ENCODE data around the gene TTLL1.
"Not testable (repeated sequence)": the region's sequence is repeated elsewhere in the genome, so short reads cannot be mapped to it uniquely, and the experiment has no call there.

Gene TTLL1

GRCh38 chr22:43109921-43110443, 20.8 kb upstream of the TTLL1 start:
- no peak for DNase-seq

GRCh38 chr22:43109511-43109910, 20.3 kb upstream of the TTLL1 start:
- DNase-seq: no peak

- no peak for DNase-seq
These were observed 17.1 kb upstream of the TTLL1 start for GRCh38 chr22:43106302-43106701.

GRCh38 chr22:43104950-43105349, 15.8 kb upstream of the TTLL1 start:
- DNase-seq: not testable (repeated sequence)

- DNase-seq: peak; percentile 88
These were observed 14.9 kb upstream of the TTLL1 start for GRCh38 chr22:43104056-43104625.

GRCh38 chr22:43101306-43101705, 12.1 kb upstream of the TTLL1 start:
- no peak for DNase-seq

- no peak for DNase-seq
These were observed 11.0 kb upstream of the TTLL1 start for GRCh38 chr22:43100225-43100624.

GRCh38 chr22:43099095-43099494, 9.9 kb upstream of the TTLL1 start:
- DNase-seq: no peak

- DNase-seq: no peak
These were observed 9.2 kb upstream of the TTLL1 start for GRCh38 chr22:43098356-43098755.

- DNase-seq: no peak
These were observed 7.2 kb upstream of the TTLL1 start for GRCh38 chr22:43096420-43096819.

- no peak for DNase-seq
These were observed 5.4 kb upstream of the TTLL1 start for GRCh38 chr22:43094551-43094950.

- DNase-seq: peak; percentile 59
These were observed 4.9 kb upstream of the TTLL1 start for GRCh38 chr22:43094085-43094484.

- DNase-seq: peak; percentile 50
These were observed 2.9 kb upstream of the TTLL1 start for GRCh38 chr22:43092085-43092484.

GRCh38 chr22:43090130-43090789, 1.1 kb upstream of the TTLL1 start:
- DNase-seq: peak; percentile 97

GRCh38 chr22:43088627-43088983, 586 bp downstream of the TTLL1 start:
- no peak for DNase-seq

GRCh38 chr22:43085658-43086606, 3.3 kb downstream of the TTLL1 start:
- DNase-seq: no peak

GRCh38 chr22:43081968-43082367, 7.2 kb downstream of the TTLL1 start:
- DNase-seq: no peak

- no peak for DNase-seq
These were observed 8.6 kb downstream of the TTLL1 start for GRCh38 chr22:43080616-43081015.

GRCh38 chr22:43079742-43080141, 9.4 kb downstream of the TTLL1 start:
- no peak for DNase-seq

- DNase-seq: no peak
These were observed 10.7 kb downstream of the TTLL1 start for GRCh38 chr22:43078522-43078921.

GRCh38 chr22:43077121-43077877, 11.9 kb downstream of the TTLL1 start:
- no peak for DNase-seq

- no peak for DNase-seq
These were observed 22.3 kb downstream of the TTLL1 start for GRCh38 chr22:43066844-43067385.

- DNase-seq: no peak
These were observed 23.1 kb downstream of the TTLL1 start for GRCh38 chr22:43066134-43066533.

Measured in hematopoietic multipotent progenitor cell treated with erythropoietin and hydrocortisone succinate and interleukin-3 and kit ligand, for 4 days (in vitro differentiated cells).